Duodenal mucosa (tissue), 2 donors: ENCODE results near the gene MYL2.

Experiments
- H3K27ac ChIP-seq: one replicate; pipeline ENCODE4 v1.7.0; 2013; ENCODE audit warnings: low read depth, low read length
- H3K27me3 ChIP-seq, 2 donors: one replicate each; pipeline ENCODE4 v1.7.0; 2013; ENCODE audit warnings: low read length in 2 of 2, control low read depth in 1 of 2; ENCODE audit not compliant: insufficient read depth in 2 of 2, control insufficient read depth in 1 of 2
- H3K36me3 ChIP-seq, 2 donors: one replicate each; pipeline ENCODE4 v1.7.0; 2013; ENCODE audit warnings: low read length in 2 of 2, control low read depth in 1 of 2; ENCODE audit not compliant: insufficient read depth in 2 of 2, control insufficient read depth in 1 of 2
- H3K4me1 ChIP-seq, 2 donors: one replicate each; pipeline ENCODE4 v1.7.0; 2013; ENCODE audit warnings: low read length in 2 of 2, control low read depth in 1 of 2; ENCODE audit not compliant: insufficient read depth in 2 of 2, control insufficient read depth in 1 of 2
- H3K4me3 ChIP-seq, 2 donors: one replicate each; pipeline ENCODE4 v1.7.0; 2013; ENCODE audit warnings: low read length in 2 of 2, low read depth in 1 of 2
- H3K9ac ChIP-seq, 2 donors: one replicate each; pipeline ENCODE4 v1.7.0; 2013; ENCODE audit warnings: low read length in 2 of 2, low read depth in 1 of 2
- H3K9me3 ChIP-seq, 2 donors: one replicate each; pipeline ENCODE4 v1.7.0; 2013; ENCODE audit warnings: low read length in 2 of 2, control low read depth in 1 of 2; ENCODE audit not compliant: control insufficient read depth in 1 of 2

MYL2 gene

GRCh38 chr12:110901401-110901800 is 19.0 kb downstream of the MYL2 start:
- H3K36me3 ChIP-seq, result no peaks in the 10 kb centered on the region

GRCh38 chr12:110896559-110896958 is 23.8 kb downstream of the MYL2 start:
- Histone ChIP-seq H3K9ac (no peak overlapping the region), H3K4me3 (no peak overlapping the region), H3K27ac (no peak overlapping the region), H3K36me3 (no peaks in the 10 kb centered on the region), H3K9me3 (no peaks in the 10 kb centered on the region), H3K27me3 (no peaks in the 10 kb centered on the region), H3K4me1 (peaks cover 0 to 3% of the 10 kb centered on the region in 2 donors)

More at GRCh38 chr12:110901401-110901800, 19.0 kb downstream of the MYL2 start:
- Histone ChIP-seq H3K27ac (no peak overlapping the region), H3K27me3 (no peaks in the 10 kb centered on the region), H3K9me3 (no peaks in the 10 kb centered on the region), H3K4me3 (no peak overlapping the region), H3K9ac (no peak overlapping the region), H3K4me1 (no peaks in the 10 kb centered on the region)

GRCh38 chr12:110893956-110894355 is 26.4 kb downstream of the MYL2 start:
- H3K36me3 ChIP-seq, result no peaks in the 10 kb centered on the region
- no peak overlapping the region for H3K4me3 ChIP-seq

GRCh38 chr12:110889361-110889760 is 31.0 kb downstream of the MYL2 start:
- no peak overlapping the region for H3K27ac ChIP-seq
- H3K4me1 ChIP-seq, result peaks cover 0 to 3% of the 10 kb centered on the region in 2 donors
- no peaks in the 10 kb centered on the region for H3K9me3 ChIP-seq
- no peaks in the 10 kb centered on the region for H3K27me3 ChIP-seq
- H3K4me3 ChIP-seq, result no peak overlapping the region
- H3K36me3 ChIP-seq, result no peaks in the 10 kb centered on the region
- H3K9ac ChIP-seq, result no peak overlapping the region

More at GRCh38 chr12:110893956-110894355, 26.4 kb downstream of the MYL2 start:
- Histone ChIP-seq H3K9me3 (no peaks in the 10 kb centered on the region), H3K27me3 (no peaks in the 10 kb centered on the region), H3K27ac (no peak overlapping the region), H3K4me1 (peaks cover 0 to 3% of the 10 kb centered on the region in 2 donors), H3K9ac (no peak overlapping the region)

GRCh38 chr12:110888256-110888991 is 32.0 kb downstream of the MYL2 start:
- Histone ChIP-seq H3K27me3 (no peaks in the 10 kb centered on the region), H3K27ac (no peak overlapping the region), H3K36me3 (no peaks in the 10 kb centered on the region), H3K9me3 (no peaks in the 10 kb centered on the region), H3K9ac (peak overlapping the region in 1 of 2 donors; percentile 35), H3K4me3 (no peak overlapping the region), H3K4me1 (no peaks in the 10 kb centered on the region)

GRCh38 chr12:110885152-110885840 is 35.1 kb downstream of the MYL2 start:
- H3K27me3 ChIP-seq, result no peaks in the 10 kb centered on the region
- H3K4me1 ChIP-seq, result no peaks in the 10 kb centered on the region
- no peak overlapping the region for H3K4me3 ChIP-seq
- H3K9me3 ChIP-seq, result no peaks in the 10 kb centered on the region
- H3K9ac ChIP-seq, result no peak overlapping the region
- H3K36me3 ChIP-seq, result no peaks in the 10 kb centered on the region
- H3K27ac ChIP-seq, result no peak overlapping the region

GRCh38 chr12:110883251-110883650 is 37.1 kb downstream of the MYL2 start:
- no peaks in the 10 kb centered on the region for H3K27me3 ChIP-seq
- H3K4me1 ChIP-seq, result no peaks in the 10 kb centered on the region
- H3K27ac ChIP-seq, result no peak overlapping the region
- no peak overlapping the region for H3K4me3 ChIP-seq
- no peaks in the 10 kb centered on the region for H3K9me3 ChIP-seq
- H3K9ac ChIP-seq, result no peak overlapping the region
- no peaks in the 10 kb centered on the region for H3K36me3 ChIP-seq

GRCh38 chr12:110880651-110881050 is 39.7 kb downstream of the MYL2 start:
- no peak overlapping the region for H3K4me3 ChIP-seq
- H3K27ac ChIP-seq, result no peak overlapping the region
- no peaks in the 10 kb centered on the region for H3K9me3 ChIP-seq
- no peaks in the 10 kb centered on the region for H3K4me1 ChIP-seq
- H3K36me3 ChIP-seq, result no peaks in the 10 kb centered on the region
- no peak overlapping the region for H3K9ac ChIP-seq
- H3K27me3 ChIP-seq, result no peaks in the 10 kb centered on the region

- H3K9me3 ChIP-seq, result no peaks in the 10 kb centered on the region
- H3K4me3 ChIP-seq, result no peak overlapping the region
- H3K4me1 ChIP-seq, result no peaks in the 10 kb centered on the region
- H3K27me3 ChIP-seq, result no peaks in the 10 kb centered on the region
- no peak overlapping the region for H3K9ac ChIP-seq
- no peaks in the 10 kb centered on the region for H3K36me3 ChIP-seq
- no peak overlapping the region for H3K27ac ChIP-seq
These were observed 45.6 kb downstream of the MYL2 start for GRCh38 chr12:110874781-110875180.

GRCh38 chr12:110874351-110874750 is 46.0 kb downstream of the MYL2 start:
- no peaks in the 10 kb centered on the region for H3K9me3 ChIP-seq
- H3K27ac ChIP-seq, result no peak overlapping the region
- H3K4me1 ChIP-seq, result no peaks in the 10 kb centered on the region
- H3K4me3 ChIP-seq, result no peak overlapping the region
- no peak overlapping the region for H3K9ac ChIP-seq
- H3K27me3 ChIP-seq, result no peaks in the 10 kb centered on the region
- H3K36me3 ChIP-seq, result no peaks in the 10 kb centered on the region
